Activated naive CD8-positive, alpha-beta T cell treated with anti-CD3 and anti-CD28 coated beads, Interleukin-2, amount 10 ng/mL, durations not matched to agents 7 days and 5 days (primary cell): ENCODE measurements around the gene GTF3C1. TPM values are rescaled to one million over a fixed set of nuclear protein-coding genes. Genes with fewer than 3 reads are reported as not detected.

Source experiments
- ATAC-seq: fragments of 150-1000 bp; cut with Tn5 transposase; one replicate; pipeline ENCODE4 v1.10.0; 2021; ENCODE audit warnings: low read depth, moderate library complexity
- POLR2A ChIA-PET: fragments of 350-600 bp; sonication (Branson Sonifier 250); formaldehyde crosslinking; loops from one replicate; lab custom pipeline; 2021; ENCODE audit warnings: antibody characterized with exemption; lab: Charles Lee
- DNase-seq: peaks from one replicate; pipeline ENCODE4 v3.0.0; 2021
- H3K27ac Mint-ChIP-seq: one replicate; pipeline ENCODE4 v1.8.0; 2022; ENCODE audit warnings: mild to moderate bottlenecking, mixed read lengths
- H3K27me3 Mint-ChIP-seq: one replicate; pipeline ENCODE4 v1.8.0; 2022; ENCODE audit warnings: mild to moderate bottlenecking, moderate library complexity, mixed read lengths
- H3K36me3 Mint-ChIP-seq: one replicate; pipeline ENCODE4 v1.8.0; 2021; ENCODE audit warnings: mild to moderate bottlenecking, mixed read lengths
- H3K4me1 Mint-ChIP-seq: one replicate; pipeline ENCODE4 v1.8.0; 2021; ENCODE audit warnings: mixed read lengths
- H3K4me3 Mint-ChIP-seq: one replicate; pipeline ENCODE4 v1.8.0; 2022; ENCODE audit warnings: mild to moderate bottlenecking, moderate library complexity, mixed read lengths
- H3K9me3 Mint-ChIP-seq: one replicate; pipeline ENCODE4 v1.8.0; 2021; ENCODE audit warnings: mixed read lengths
- total RNA-seq, 2 experiments: library from RNA; stranded (reverse); gene quantifications; one replicate each; pipeline ENCODE4 v1.2.3, GENCODE V29; 2021

Gene GTF3C1
- total RNA-seq, 2 experiments from 2014 or later, result 55.3 to 56.1 TPM

GRCh38 chr16:27505297-27506236, 44.1 kb downstream of the GTF3C1 start:
- Mint-ChIP-seq H3K27ac (no peak overlapping the region), H3K27me3 (no peaks in the 10 kb centered on the region), H3K9me3 (no peaks in the 10 kb centered on the region)

GRCh38 chr16:27503662-27504061, 46.1 kb downstream of the GTF3C1 start:
- POLR2A ChIA-PET, result no interaction called here
- H3K27ac Mint-ChIP-seq, result no peak overlapping the region
- DNase-seq (no peak), ATAC-seq (no peak)
- no peaks in the 10 kb centered on the region for H3K9me3 Mint-ChIP-seq
- no peaks in the 10 kb centered on the region for H3K27me3 Mint-ChIP-seq
- H3K4me1 Mint-ChIP-seq, result no peaks in the 10 kb centered on the region
- H3K4me3 Mint-ChIP-seq, result no peak overlapping the region
- H3K36me3 Mint-ChIP-seq, result peaks cover 14% of the 10 kb centered on the region

More at GRCh38 chr16:27505297-27506236, 44.1 kb downstream of the GTF3C1 start:
- Mint-ChIP-seq H3K4me3 (no peak overlapping the region), H3K36me3 (peaks cover 11% of the 10 kb centered on the region), H3K4me1 (no peaks in the 10 kb centered on the region)
- ATAC-seq (no peak), DNase-seq (no peak)
- POLR2A ChIA-PET, result interaction anchor here (0.6 kb wide), 1 partner anchor 121 kb away, joined by 3 read pairs; no protein-coding TSS in a partner anchor

- POLR2A ChIA-PET, result no interaction called here
- Mint-ChIP-seq H3K27me3 (no peaks in the 10 kb centered on the region), H3K4me1 (no peaks in the 10 kb centered on the region), H3K36me3 (peaks cover 20% of the 10 kb centered on the region), H3K9me3 (no peaks in the 10 kb centered on the region), H3K27ac (no peak overlapping the region), H3K4me3 (no peak overlapping the region)
- no peak for DNase-seq
- ATAC-seq, result no peak
These were observed 48.9 kb downstream of the GTF3C1 start for GRCh38 chr16:27500801-27501200.

GRCh38 chr16:27499659-27500055, 50.1 kb downstream of the GTF3C1 start:
- ATAC-seq (no peak), DNase-seq (no peak)
- H3K9me3 Mint-ChIP-seq, result no peaks in the 10 kb centered on the region
- H3K27ac Mint-ChIP-seq, result no peak overlapping the region
- H3K4me3 Mint-ChIP-seq, result no peak overlapping the region
- H3K36me3 Mint-ChIP-seq, result peaks cover 20% of the 10 kb centered on the region
- H3K4me1 Mint-ChIP-seq, result no peaks in the 10 kb centered on the region
- POLR2A ChIA-PET, result no interaction called here
- H3K27me3 Mint-ChIP-seq, result no peaks in the 10 kb centered on the region

GRCh38 chr16:27498916-27499658, 50.6 kb downstream of the GTF3C1 start:
- H3K36me3 Mint-ChIP-seq, result peaks cover 24% of the 10 kb centered on the region
- ATAC-seq (no peak), DNase-seq (no peak)
- no peaks in the 10 kb centered on the region for H3K9me3 Mint-ChIP-seq
- H3K4me1 Mint-ChIP-seq, result no peaks in the 10 kb centered on the region
- POLR2A ChIA-PET, result no interaction called here
- no peaks in the 10 kb centered on the region for H3K27me3 Mint-ChIP-seq
- H3K27ac Mint-ChIP-seq, result no peak overlapping the region
- H3K4me3 Mint-ChIP-seq, result no peak overlapping the region

GRCh38 chr16:27498031-27498825, 51.5 kb downstream of the GTF3C1 start:
- no peak overlapping the region for H3K4me3 Mint-ChIP-seq
- no peaks in the 10 kb centered on the region for H3K27me3 Mint-ChIP-seq
- ATAC-seq (no peak), DNase-seq (no peak)
- no peaks in the 10 kb centered on the region for H3K4me1 Mint-ChIP-seq
- POLR2A ChIA-PET, result no interaction called here
- H3K9me3 Mint-ChIP-seq, result no peaks in the 10 kb centered on the region
- peaks cover 22% of the 10 kb centered on the region for H3K36me3 Mint-ChIP-seq
- H3K27ac Mint-ChIP-seq, result no peak overlapping the region

- Mint-ChIP-seq H3K36me3 (peaks cover 16% of the 10 kb centered on the region), H3K4me3 (no peak overlapping the region), H3K27me3 (no peaks in the 10 kb centered on the region), H3K9me3 (no peaks in the 10 kb centered on the region), H3K27ac (no peak overlapping the region), H3K4me1 (peaks cover 1% of the 10 kb centered on the region)
- no peak for ATAC-seq
- no peak for DNase-seq
- POLR2A ChIA-PET, result no interaction called here
These were observed 54.5 kb downstream of the GTF3C1 start for GRCh38 chr16:27495191-27495590.

GRCh38 chr16:27492588-27492979, 57.1 kb downstream of the GTF3C1 start:
- POLR2A ChIA-PET, result no interaction called here
- Mint-ChIP-seq H3K4me1 (peaks cover 1% of the 10 kb centered on the region), H3K27ac (no peak overlapping the region), H3K36me3 (peaks cover 10% of the 10 kb centered on the region), H3K27me3 (no peaks in the 10 kb centered on the region), H3K4me3 (no peak overlapping the region), H3K9me3 (no peaks in the 10 kb centered on the region)
- ATAC-seq (no peak), DNase-seq (no peak)

GRCh38 chr16:27491894-27492587, 57.7 kb downstream of the GTF3C1 start:
- H3K9me3 Mint-ChIP-seq, result no peaks in the 10 kb centered on the region
- H3K27me3 Mint-ChIP-seq, result no peaks in the 10 kb centered on the region
- ATAC-seq (no peak), DNase-seq (no peak)
- POLR2A ChIA-PET, result no interaction called here
- no peak overlapping the region for H3K4me3 Mint-ChIP-seq
- peaks cover 10% of the 10 kb centered on the region for H3K36me3 Mint-ChIP-seq
- H3K27ac Mint-ChIP-seq, result no peak overlapping the region
- peaks cover 1% of the 10 kb centered on the region for H3K4me1 Mint-ChIP-seq

GRCh38 chr16:27489906-27490305, 59.8 kb downstream of the GTF3C1 start:
- Mint-ChIP-seq H3K4me3 (no peak overlapping the region), H3K27ac (no peak overlapping the region), H3K27me3 (no peaks in the 10 kb centered on the region), H3K4me1 (peaks cover 1% of the 10 kb centered on the region), H3K36me3 (peaks cover 23% of the 10 kb centered on the region), H3K9me3 (no peaks in the 10 kb centered on the region)
- ATAC-seq (no peak), DNase-seq (no peak)
- POLR2A ChIA-PET, result no interaction called here

- no peak overlapping the region for H3K27ac Mint-ChIP-seq
- no peaks in the 10 kb centered on the region for H3K27me3 Mint-ChIP-seq
- POLR2A ChIA-PET, result no interaction called here
- no peaks in the 10 kb centered on the region for H3K9me3 Mint-ChIP-seq
- H3K4me3 Mint-ChIP-seq, result no peak overlapping the region
- ATAC-seq, result no peak
- H3K4me1 Mint-ChIP-seq, result peaks cover 1% of the 10 kb centered on the region
- peaks cover 22% of the 10 kb centered on the region for H3K36me3 Mint-ChIP-seq
- no peak for DNase-seq
These were observed 60.3 kb downstream of the GTF3C1 start for GRCh38 chr16:27489421-27489820.

GRCh38 chr16:27486760-27487159, 63.0 kb downstream of the GTF3C1 start:
- POLR2A ChIA-PET, result no interaction called here
- ATAC-seq (no peak), DNase-seq (no peak)
- Mint-ChIP-seq H3K4me3 (no peak overlapping the region), H3K27me3 (no peaks in the 10 kb centered on the region), H3K4me1 (peaks cover 1% of the 10 kb centered on the region), H3K36me3 (peaks cover 24% of the 10 kb centered on the region), H3K27ac (no peak overlapping the region), H3K9me3 (no peaks in the 10 kb centered on the region)

GRCh38 chr16:27486344-27486743, 63.4 kb downstream of the GTF3C1 start:
- H3K27ac Mint-ChIP-seq, result no peak overlapping the region
- no peaks in the 10 kb centered on the region for H3K4me1 Mint-ChIP-seq
- ATAC-seq (no peak), DNase-seq (no peak)
- no peak overlapping the region for H3K4me3 Mint-ChIP-seq
- POLR2A ChIA-PET, result no interaction called here
- no peaks in the 10 kb centered on the region for H3K9me3 Mint-ChIP-seq
- H3K27me3 Mint-ChIP-seq, result no peaks in the 10 kb centered on the region
- H3K36me3 Mint-ChIP-seq, result peaks cover 26% of the 10 kb centered on the region
